HCT116 (cell line): ENCODE results near the gene KAT6B. TPM values are rescaled to one million over a fixed set of nuclear protein-coding genes. Genes with fewer than 3 reads are reported as not detected.

Experiments used
- ATAC-seq: fragments of 200-7000 bp; cut with Tn5 transposase; 2 replicates; pipeline ENCODE4 v1.9.1; 2020; ENCODE audit warnings: mild to moderate bottlenecking, moderate library complexity
- BruUV-seq: library from RNA; stranded (reverse); fragments of 400-500 nt; replicated peaks from 2 replicates; lab custom pipeline; 2021; lab: Mats Ljungman, UMichigan
- CTCF ChIA-PET: fragments of 300-600 bp; sonication (Branson Sonifier 250); formaldehyde crosslinking; loops from one replicate; lab custom pipeline; 2021; ENCODE audit warnings: antibody characterized with exemption; lab: Charles Lee
- POLR2A ChIA-PET: fragments of 300-600, 350-600 bp; sonication (Branson Sonifier 250); formaldehyde crosslinking; loops from one replicate; lab custom pipeline; 2021; ENCODE audit warnings: antibody characterized with exemption; lab: Charles Lee
- RAD21 ChIA-PET, 2 experiments: fragments of 300-600 bp; sonication (Branson Sonifier 250); formaldehyde crosslinking; loops; one replicate each; lab custom pipeline; 2023; ENCODE audit warnings: low total read pairs in 2 of 2; ENCODE audit not compliant: uncharacterized antibody in 2 of 2, unreplicated experiment in 2 of 2, low non-redundant PET in 1 of 2; lab: Charles Lee
- DNase-seq: peaks from one replicate; pipeline ENCODE4 v3.0.0-alpha.2; 2010; ENCODE audit warnings: low read depth, low spot score
- H2AFZ ChIP-seq: fragments of 200-600 bp; shearing (Covaris generic), sonication (generic); 2 replicates; pipeline ENCODE4 v1.6.1; 2017; ENCODE audit warnings: low read depth, mixed run types, mixed read lengths, antibody characterized with exemption, low read length; ENCODE audit not compliant: poor library complexity, severe bottlenecking
- H3K27ac ChIP-seq: 2 replicates; pipeline ENCODE4 v1.5.1; 2012; ENCODE audit warnings: low read depth, low read length
- H3K27me3 ChIP-seq: fragments of 200-600 bp; sonication (generic); 2 replicates; pipeline ENCODE4 v1.6.1; 2016; ENCODE audit warnings: mixed run types, low read length, mixed read lengths; ENCODE audit not compliant: insufficient read depth
- H3K36me3 ChIP-seq, 2 experiments: fragments of 200-500 bp in 1 of 2; fragments of 200-600 bp in 1 of 2; sonication (Bioruptor generic) in 1 of 2; sonication (generic) in 1 of 2; 2 replicates each; pipeline versions ENCODE4 v1.5.1 to v1.6.1; 2014 to 2016; ENCODE audit warnings: low read length in 2 of 2, inconsistent platforms in 1 of 2, mixed read lengths in 1 of 2, mixed run types in 1 of 2; ENCODE audit not compliant: insufficient read depth in 2 of 2, control insufficient read depth in 1 of 2
- H3K4me1 ChIP-seq, 2 experiments: fragments of 200-600 bp in 1 of 2; sonication (generic) in 1 of 2; 2 replicates each; pipeline versions ENCODE4 v1.5.1 to v1.6.1; 2012 to 2017; ENCODE audit warnings: low read length in 2 of 2, inconsistent platforms in 1 of 2, mild to moderate bottlenecking in 1 of 2, mixed read lengths in 1 of 2, mixed run types in 1 of 2, moderate library complexity in 1 of 2; ENCODE audit not compliant: insufficient read depth in 2 of 2, control insufficient read depth in 1 of 2
- H3K4me2 ChIP-seq: fragments of 200-600 bp; sonication (generic); 2 replicates; pipeline ENCODE4 v1.6.1; 2017; ENCODE audit warnings: mixed run types, low read length, mixed read lengths
- H3K4me3 ChIP-seq, 2 experiments: fragments of 200-600 bp in 1 of 2; sonication (generic) in 1 of 2; replicated peaks in 1 of 2; 2 replicates each; pipeline ENCODE4 v1.5.1; 2011 to 2016; ENCODE audit warnings: low read length in 2 of 2, control low read depth in 1 of 2, low read depth in 1 of 2, mild to moderate bottlenecking in 1 of 2, mixed read lengths in 1 of 2, mixed run types in 1 of 2
- H3K79me2 ChIP-seq: fragments of 200-600 bp; sonication (generic); 2 replicates; pipeline ENCODE4 v1.6.1; 2017; ENCODE audit warnings: mild to moderate bottlenecking, mixed run types, low read length, moderate library complexity, mixed read lengths; ENCODE audit not compliant: insufficient read depth
- H3K9ac ChIP-seq: fragments of 200-600 bp; sonication (generic); 2 replicates; pipeline ENCODE4 v1.6.1; 2016; ENCODE audit warnings: low read length, mixed read lengths
- H3K9me2 ChIP-seq: fragments of 200-600 bp; sonication (generic), shearing (Covaris generic); 2 replicates; pipeline ENCODE4 v1.6.1; 2017; ENCODE audit warnings: mixed run types, mild to moderate bottlenecking, moderate library complexity; ENCODE audit not compliant: insufficient read depth
- H3K9me3 ChIP-seq, 2 experiments: fragments of 200-500 bp in 1 of 2; fragments of 200-600 bp in 1 of 2; sonication (Bioruptor generic) in 1 of 2; sonication (generic) in 1 of 2; 2 replicates each; pipeline ENCODE4 v1.6.1; 2014 to 2017; ENCODE audit warnings: low read length in 2 of 2, mixed read lengths in 2 of 2, inconsistent platforms in 1 of 2, low read depth in 1 of 2, mild to moderate bottlenecking in 1 of 2, mixed run types in 1 of 2, moderate library complexity in 1 of 2; ENCODE audit not compliant: control insufficient read depth in 1 of 2, insufficient read depth in 1 of 2
- H4K20me1 ChIP-seq: fragments of 200-600 bp; sonication (generic), shearing (Covaris generic); 2 replicates; pipeline ENCODE4 v1.6.1; 2017; ENCODE audit warnings: mixed run types, mild to moderate bottlenecking, moderate library complexity; ENCODE audit not compliant: insufficient read depth
- EGR1 ChIP-seq: IDR thresholded peaks from 2 replicates; pipeline ENCODE4 v1.6.1; 2012; ENCODE audit warnings: low read depth
- REST ChIP-seq: IDR thresholded peaks from 2 replicates; pipeline ENCODE4 v1.6.1; 2012; ENCODE audit warnings: low read depth
- intact Hi-C: fragments of 100-400 bp; cut with micrococcal nuclease; formaldehyde crosslinking; loops from 2 replicates; pipeline ENCODE4 v1.10.0; 2022
- total RNA-seq: library from RNA; stranded (reverse); gene quantifications from one replicate; pipeline ENCODE4 v1.2.1, GENCODE V29; 2021; ENCODE audit not compliant: unreplicated experiment
- TF ChIP-seq, protein P1 (sequence below): IDR thresholded peaks from 2 replicates; pipeline ENCODE4 v1.6.1; 2011; ENCODE audit warnings: mild to moderate bottlenecking, low read length, moderate library complexity; ENCODE audit not compliant: insufficient replicate concordance; ENCODE audit errors: extremely low read depth

KAT6B gene
- total RNA-seq, 1 experiment from 2014 or later = 17.8 TPM

DNA sequence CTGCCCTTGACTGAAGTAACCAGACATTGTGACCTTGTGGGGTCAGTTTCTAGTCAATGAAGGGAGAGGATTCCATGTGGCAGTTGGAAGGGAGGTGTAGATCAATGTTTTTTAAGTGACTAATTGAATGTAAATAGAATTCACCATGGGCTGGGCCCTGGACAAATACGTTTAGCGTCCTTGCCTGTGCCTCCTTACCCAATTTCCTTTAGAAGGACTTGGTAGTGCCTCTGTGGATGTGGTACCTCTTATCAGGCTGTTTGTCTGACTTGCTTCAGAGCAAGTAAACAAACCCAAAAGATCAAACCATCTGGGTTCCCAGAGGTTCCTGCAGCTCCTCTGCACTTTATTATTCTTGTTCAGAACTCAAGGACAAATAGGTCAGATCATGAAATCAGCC is 4.3 kb upstream of the KAT6B start:
- Histone ChIP-seq H3K4me3 (no peak overlapping the region), H3K36me3 (no peaks in the 10 kb centered on the region), H3K9ac (no peak overlapping the region), H3K27me3 (no peaks in the 10 kb centered on the region), H3K79me2 (peaks cover 1% of the 10 kb centered on the region), H3K9me3 (no peaks in the 10 kb centered on the region), H4K20me1 (no peaks in the 10 kb centered on the region), H3K4me1 (peaks cover 7 to 11% of the 10 kb centered on the region in 2 experiments; a peak in 3 of 4 replicates), H3K4me2 (no peak overlapping the region), H3K9me2 (no peaks in the 10 kb centered on the region), H2AFZ (no peak overlapping the region), H3K27ac (no peak overlapping the region)
- CTCF ChIA-PET = no interaction called here
- RAD21 ChIA-PET = no interaction called here
- POLR2A ChIA-PET = no interaction called here
- no peak for ATAC-seq
- DNase-seq = no peak
- BruUV-seq = no TSS peak
- TF ChIP-seq EGR1 (no peak), REST (no peak)
- TF ChIP-seq, protein P1, sequence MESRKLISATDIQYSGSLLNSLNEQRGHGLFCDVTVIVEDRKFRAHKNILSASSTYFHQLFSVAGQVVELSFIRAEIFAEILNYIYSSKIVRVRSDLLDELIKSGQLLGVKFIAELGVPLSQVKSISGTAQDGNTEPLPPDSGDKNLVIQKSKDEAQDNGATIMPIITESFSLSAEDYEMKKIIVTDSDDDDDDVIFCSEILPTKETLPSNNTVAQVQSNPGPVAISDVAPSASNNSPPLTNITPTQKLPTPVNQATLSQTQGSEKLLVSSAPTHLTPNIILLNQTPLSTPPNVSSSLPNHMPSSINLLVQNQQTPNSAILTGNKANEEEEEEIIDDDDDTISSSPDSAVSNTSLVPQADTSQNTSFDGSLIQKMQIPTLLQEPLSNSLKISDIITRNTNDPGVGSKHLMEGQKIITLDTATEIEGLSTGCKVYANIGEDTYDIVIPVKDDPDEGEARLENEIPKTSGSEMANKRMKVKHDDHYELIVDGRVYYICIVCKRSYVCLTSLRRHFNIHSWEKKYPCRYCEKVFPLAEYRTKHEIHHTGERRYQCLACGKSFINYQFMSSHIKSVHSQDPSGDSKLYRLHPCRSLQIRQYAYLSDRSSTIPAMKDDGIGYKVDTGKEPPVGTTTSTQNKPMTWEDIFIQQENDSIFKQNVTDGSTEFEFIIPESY = no peak
- intact Hi-C loops = no loop called here
